GM18519 (cell line): ENCODE data around the gene LARP6.
"Not testable (repeated sequence)": the region's sequence is repeated elsewhere in the genome, so short reads cannot be mapped to it uniquely, and the experiment has no call there.

ENCODE experiments used
- ATAC-seq: cut with Tn5 transposase; IDR thresholded peaks from one replicate; pipeline ENCODE4 v1.9.1; 2021; ENCODE audit warnings: mild to moderate bottlenecking, moderate library complexity; ENCODE audit not compliant: unreplicated experiment, low FRiP score

LARP6 gene

DNA sequence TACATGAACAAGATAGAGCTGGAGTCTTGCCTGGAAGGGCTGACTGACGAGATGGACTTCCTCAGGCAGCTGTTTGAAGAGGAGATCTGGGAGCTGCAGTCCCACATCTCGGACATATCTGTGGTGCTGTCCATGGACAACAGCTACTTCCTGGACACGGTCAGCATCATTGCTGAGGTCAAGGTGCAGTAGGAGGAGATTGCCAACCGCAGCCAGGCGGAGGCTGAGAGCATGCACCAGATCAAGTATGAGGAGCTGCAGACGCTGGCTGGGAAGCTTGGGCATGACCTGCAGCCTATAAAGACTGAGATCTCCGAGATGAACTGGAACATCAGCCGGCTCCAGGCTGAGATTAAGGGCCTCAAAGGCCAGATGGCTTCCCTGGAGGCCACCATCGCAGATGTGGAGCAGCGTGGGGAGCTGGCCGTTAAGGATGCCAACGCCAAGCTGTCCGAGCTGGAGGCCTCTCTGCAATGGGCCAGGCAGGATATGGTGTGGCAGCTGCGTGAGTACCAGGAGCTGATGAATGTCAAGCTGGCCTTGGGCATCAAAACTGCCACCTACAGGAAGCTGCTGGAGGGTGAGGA lies 5.5 kb upstream of the LARP6 start:
- no peak for ATAC-seq

DNA sequence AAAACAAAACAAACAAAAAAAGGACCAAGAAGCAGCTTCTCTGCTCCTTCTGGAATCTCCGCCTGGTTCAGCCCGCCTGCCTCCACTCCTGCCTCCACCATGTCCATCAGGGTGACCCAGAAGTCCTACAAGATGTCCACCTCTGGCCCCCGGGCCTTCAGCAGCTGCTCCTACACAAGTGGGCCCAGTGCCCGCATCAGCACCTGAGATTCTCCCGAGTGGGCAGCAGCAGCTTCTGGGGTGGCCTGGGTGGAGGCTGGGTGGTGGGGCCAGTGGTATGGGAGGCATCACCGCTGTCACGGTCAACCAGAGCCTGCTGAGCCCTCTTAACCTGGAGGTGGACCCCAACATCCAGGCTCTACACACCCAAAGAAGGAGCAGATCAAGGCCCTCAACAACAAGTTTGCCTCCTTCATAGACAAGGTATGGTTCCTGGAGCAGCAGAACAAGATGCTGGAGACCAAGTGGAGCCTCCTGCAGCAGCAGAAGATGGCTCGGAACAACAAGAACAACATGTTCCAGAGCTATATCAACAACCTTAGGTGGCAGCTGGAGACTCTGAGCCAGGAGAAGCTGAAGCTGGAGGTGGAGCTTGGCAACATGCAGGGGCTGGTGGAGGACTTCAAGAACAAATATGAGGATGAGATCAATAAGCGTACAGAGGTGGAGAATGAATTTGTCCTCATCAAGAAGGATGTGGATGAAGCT lies 4.8 kb upstream of the LARP6 start:
- ATAC-seq = not testable (repeated sequence)

DNA sequence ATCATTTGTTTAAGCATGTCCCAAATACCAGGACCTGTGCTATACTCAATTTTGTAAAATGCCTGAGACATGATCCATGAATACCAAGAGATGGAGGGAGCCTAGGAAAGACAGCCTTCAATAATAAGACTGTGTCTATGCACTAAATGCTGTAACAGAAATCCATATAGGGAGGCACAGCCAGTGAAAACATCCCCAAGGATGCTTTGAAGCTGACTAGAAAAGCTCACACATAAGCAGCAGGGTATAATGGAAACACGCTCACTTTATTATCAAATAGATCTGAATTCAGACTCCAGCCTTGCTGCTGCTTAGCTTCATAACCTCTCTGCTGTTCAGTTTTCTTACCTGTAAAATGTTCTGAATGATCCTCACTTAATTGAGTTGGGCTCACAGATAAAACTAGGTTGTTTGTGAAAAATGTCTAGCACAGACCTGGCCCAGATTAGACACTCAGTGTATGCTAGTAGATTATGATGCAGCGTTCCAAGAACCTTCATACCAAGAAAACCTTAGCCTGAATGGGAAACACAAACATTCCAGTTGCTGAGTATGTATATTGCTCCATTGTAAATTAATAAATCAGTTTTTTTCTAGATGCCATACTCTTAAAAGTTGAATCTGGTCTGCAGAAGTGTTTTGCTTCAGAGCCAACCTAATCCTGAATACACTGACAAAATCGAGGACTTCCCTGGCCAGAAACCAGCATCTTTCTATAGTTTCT lies 3.8 kb upstream of the LARP6 start:
- no peak for ATAC-seq

DNA sequence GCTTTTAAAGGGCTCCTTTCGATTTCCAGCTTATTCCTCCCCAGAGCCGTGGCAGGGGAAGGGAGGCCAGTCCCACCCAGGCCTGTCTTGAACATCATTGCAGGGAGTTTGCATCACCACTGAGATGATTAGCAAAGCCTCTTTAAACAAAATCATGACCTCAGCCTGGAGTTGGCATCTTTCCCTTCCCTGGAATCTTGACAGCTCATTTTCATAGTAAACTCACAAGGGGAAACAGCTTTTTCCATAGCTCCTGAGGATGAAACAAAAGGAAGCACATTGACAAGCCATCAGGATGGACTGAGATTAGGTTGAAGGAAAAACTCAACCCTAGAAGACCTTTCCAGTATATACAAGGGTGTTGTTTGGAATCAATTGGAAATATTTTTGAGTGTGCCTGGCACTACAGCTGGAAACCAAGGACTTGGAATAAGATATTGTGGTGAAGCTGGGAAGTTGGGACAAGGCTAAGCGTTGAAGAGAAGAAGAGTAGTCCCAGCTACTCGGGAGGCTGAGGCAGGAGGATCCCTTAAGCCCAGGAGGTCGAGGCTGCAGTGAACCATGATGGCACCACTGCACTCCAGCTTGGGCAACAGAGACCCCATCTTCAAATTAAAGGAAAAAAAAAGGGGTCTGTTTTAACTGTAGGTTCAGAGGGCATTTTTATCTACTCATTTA lies 3.1 kb upstream of the LARP6 start:
- no peak for ATAC-seq

DNA sequence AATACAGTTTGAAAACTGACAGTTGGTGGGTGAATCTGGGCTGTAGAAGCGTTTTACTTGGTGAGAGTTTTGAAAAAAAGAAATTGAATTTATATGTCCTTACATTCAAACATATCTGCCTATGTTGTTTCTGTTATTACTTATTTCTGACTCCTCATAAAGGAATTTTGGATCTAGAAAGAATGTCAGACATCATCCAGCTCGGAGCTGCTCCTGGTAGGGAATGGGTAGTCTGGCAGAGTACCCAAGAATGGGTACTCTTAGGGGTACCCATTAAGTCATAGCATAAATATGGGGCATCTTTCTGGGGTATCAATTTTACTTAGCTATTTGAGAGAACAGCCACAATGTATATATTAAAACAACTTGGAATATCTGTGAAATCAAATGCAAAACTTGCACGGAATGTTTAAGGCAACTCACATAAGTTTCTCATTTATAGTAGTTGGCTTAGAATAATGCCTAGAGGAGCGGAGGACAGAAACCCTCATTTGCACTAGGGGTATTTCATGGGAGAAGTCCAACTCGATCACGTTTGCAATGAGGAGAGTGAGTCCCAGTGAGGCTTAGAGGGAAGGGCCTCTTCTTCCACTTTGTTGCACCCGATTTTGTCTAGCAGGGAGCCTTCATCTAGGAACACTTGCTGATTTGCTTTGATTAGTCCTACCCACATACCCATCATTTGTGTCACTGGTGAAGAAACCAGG lies 2.4 kb upstream of the LARP6 start:
- no peak for ATAC-seq

DNA sequence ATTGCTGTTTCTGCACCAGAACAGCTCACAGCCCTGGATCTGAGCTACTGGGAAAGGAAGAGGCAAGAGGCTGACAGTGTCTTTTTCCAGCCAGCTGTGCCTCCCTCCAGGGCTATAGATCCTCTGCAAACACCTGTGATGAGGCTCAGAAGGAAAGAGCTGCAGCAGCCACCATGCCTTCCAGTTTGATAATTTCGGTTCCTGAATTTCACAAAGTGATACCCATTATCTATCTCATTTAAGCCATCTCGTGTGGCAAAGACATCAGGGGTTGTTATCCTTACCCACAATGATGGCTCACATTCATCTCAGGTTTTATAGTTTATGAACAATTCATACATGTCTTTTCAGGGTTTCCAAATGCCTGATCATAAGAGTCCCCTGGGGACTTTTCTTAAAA lies 1.8 kb upstream of the LARP6 start:
- ATAC-seq = no peak

DNA sequence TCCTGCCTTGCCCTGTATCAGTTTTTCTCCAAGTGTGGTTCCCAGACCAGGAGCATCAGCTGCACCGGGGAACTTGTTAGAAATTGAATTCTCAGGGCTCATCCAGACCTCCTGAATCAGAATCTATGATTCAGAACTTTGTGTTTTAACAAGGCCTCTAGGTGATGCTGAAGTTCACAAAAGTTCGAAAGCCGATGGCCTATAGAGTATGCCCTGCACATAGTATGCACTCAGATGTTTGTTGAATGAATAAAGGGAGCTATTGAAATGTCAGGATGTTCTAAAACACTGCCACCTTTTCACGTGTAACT lies 664 bp upstream of the LARP6 start:
- ATAC-seq = no peak

DNA sequence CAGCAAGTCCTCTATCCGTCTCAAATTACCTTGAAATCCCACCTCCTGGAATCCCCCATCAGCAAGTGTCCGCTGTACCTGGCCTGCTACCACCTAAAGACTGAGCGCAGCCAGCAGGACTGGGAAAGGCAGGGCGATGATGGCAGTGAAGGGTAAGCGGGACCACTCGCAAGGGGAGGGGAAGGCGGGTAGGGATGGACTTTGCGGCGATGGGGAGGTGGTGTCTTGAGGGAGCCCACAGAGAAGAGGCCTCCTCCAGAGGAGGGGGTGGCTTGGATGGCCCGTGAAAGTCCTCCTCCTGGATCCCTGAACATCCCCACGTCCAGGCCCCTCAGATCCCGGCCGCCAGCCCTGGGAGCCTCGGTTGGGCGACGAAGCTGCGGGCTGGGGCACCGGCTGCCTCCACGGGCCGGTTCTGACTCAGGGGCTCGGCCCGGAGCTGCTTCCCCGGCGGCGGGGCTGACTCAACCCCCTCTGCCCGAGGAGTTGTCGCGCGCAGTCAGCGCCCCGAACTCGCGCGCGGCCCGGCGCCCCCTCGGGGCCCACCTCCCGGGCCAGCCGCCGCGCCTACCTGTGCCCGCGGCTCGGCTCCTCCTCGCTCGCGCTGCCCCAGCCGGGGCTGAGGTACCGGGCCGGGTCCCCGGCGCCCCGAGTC lies 512 bp downstream of the LARP6 start:
- no peak for ATAC-seq

DNA sequence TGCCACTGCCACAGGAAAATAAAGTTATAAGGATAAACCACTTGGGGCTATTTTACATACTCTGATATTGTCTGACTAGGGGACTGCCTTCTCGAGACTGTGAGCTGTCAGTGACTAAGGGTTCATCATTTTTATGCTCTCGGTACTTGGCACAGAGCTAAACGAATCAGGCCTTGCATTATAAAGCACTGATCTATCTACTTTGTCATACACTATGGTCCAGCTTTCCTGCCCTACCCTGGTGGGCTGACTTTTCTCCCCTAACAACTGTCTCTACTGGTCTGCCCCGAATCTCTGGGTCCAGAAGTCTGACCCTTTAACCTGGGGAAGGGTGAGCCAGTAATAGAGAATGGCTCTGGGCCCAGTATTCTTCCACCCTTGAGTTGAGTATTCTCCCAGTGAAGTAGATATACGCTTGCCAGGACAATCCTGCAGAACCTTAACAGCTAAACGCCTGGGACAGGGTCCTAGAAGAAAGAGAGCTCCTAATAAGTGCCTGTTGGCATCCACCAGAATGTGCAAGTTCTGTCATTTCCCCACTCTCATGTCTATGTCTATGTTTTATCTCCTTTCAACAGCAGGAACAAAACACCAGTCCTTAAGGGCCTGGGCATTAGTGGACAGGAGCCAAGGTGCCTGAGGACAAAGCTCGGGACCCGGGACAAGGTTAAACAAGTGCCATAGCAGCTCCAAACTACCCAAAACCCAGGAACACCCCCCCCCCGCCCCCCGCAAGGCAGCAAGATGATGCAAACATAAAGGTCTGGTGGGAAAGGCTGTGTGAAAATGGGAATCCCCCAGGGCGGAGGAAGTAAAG lies 1.2 kb downstream of the LARP6 start:
- no peak for ATAC-seq

DNA sequence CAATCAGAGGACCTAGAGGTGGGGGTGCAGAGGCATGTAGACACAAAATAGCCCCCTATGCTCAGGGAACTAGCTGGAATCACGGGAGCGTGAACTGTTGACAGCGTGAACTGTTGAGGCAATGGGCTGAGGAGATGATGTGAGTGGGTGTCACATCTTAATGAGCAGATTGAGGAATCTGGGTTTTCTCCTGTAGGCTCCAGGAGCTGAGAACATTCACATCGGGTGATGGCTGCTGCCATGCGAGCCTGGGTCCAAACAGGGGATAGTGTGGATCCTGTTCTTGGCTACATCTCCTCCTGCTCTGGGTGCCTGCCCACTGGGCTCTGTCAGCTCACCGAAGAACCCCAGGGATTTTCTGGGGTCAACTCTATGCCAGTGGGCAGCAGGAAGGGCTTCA lies 2.1 kb downstream of the LARP6 start:
- ATAC-seq = no peak

DNA sequence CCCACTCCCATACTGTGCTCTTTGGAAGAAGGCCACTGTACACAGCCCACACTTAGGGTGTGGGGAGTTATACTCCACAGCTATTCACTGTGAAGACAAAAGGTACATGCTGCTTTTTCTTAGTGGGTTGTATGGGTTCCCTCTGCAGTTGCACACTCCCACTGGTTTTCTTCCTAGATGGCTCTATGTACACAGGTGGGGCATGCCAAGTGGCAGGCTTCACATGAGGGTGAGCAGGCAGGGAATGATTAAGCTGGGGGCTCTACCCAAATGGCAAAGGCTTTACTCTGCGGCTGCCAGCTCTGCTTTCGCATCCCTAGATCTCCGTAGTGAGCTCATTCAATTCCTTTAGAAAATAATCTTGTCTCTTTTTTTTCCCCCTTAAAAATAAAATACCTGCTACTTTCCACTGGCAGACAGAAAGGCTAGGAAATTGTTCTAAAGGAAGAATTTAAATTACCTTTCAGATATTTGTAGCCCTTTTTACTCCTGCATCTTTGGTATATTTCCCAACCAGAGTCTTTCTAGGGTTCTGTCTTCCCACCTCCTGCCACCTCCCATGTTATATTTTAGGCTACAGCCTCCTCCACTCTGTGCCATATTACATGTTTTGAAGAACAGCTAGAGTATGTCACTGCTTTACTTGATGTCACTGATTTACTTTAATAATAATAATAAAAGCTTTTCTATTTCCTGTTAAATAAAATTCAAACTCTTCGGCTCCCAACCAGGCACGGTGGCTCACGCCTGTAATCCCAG lies 8.2 kb downstream of the LARP6 start:
- ATAC-seq = no peak

DNA sequence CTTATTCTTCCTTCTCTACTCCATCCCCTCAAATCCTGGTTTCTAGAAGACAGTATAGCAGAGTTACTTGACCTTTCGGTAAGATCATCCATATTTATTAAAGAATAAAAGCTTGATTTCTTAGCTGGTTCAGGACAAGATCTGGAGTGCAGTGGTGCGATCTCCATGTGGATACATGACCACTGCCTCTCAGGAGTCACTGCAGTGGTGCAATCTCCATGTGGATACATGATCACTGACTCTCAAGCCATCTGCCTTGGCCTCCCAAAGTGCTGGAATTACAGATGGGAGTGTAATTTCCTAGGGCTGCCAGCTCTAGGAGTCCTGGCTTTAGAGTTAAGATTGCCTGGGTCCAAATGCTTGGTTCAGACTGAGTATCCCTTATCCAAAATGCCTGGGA lies 16.5 kb downstream of the LARP6 start:
- ATAC-seq = no peak

DNA sequence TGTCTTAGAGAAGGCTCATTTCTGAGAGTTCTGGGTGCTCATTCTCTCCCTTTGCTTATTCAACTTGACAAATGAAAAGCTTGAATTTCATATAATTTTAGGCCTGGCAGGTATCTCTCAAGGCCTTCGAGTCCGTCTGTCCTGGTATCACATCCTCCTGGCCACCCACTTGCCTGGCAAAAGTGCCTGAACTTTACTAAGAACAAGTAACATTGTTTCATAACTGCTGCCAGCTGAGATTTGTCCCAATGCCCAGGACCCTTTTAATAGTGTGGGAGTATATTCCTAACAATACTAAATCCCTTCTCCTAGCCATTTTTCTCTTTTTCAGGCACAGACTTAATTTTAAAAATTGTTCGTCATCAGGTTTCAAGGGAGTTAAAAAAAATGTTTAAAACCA lies 18.1 kb downstream of the LARP6 start:
- no peak for ATAC-seq

DNA sequence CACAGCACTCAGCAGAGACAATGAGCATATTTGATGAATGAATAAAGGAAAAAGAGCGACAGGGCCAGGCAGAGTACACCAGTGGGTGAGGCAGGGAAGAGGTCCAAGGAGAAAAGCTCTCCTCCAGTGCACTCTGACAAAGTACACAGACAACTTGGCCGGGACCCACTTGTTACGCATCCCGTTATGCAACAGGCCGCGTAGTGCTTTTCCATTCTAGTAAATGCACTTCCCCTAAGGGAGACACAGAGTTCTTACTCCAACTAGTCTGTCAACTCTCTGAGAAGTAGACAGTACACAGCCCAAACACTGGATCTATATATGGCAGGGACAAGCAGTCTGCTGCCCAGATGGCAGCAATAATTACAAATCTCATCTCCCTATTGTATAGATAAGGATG lies 18.5 kb downstream of the LARP6 start:
- ATAC-seq = no peak

DNA sequence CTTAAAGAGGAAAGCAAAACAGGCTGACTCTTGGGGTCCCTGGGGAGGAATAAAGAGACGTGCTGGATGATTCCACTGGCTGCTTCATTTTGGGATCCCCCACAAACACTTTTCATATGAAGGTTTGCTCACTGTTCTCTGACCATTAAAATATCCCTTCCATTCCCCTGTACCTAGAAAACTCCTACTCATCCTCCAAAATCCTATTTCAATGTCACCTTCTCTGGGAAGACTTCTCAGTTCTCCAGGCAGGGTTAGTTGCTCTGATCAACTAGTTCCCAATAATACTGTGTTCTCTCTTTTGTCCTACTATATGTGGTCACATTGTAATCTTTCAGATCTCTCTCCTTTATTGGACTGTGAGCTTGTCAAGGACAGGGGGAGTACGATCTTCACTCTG lies 19.0 kb downstream of the LARP6 start:
- no peak for ATAC-seq

DNA sequence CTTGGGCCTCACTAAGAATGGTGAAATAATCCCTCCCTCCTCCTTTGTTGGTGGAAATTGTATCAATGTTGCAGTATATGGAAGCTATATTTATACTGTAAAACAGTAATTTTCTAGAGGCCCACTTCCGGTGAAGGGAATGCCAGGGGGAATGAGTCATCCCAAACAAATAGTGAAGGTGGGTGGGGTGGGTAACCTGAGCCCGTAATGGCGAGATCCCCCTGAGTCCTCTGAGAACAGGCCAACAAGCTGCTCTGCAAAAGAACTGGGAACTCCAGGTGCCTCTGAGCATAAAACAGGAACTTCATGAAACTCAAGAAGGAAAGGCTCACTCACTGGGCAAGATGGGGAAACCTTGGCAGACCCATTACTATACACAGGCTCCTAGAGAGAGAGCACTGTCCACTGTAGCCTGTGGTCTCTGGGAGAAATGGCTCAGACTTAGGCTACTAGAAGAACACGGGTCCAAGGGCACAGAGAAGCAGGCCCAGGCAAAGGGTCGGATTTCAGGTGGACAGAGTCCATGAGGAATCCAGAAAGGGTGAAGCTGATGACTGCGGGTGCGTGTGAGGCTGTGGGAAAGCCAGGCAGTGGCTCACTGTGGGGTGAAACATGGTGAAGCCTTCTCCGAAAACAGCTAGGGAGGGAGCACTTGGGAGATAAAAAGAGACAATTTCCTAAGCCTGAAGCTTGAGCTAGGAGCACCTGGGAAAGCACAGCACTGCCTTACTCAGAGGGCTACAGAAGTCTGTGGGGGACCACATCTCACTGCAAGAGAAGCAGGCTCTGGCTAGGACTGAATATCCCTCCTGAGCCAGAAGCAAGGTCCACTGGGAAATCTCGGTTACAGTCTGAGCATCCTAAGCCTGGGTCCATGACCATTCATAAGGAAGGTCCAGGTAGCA lies 19.8 kb downstream of the LARP6 start:
- no peak for ATAC-seq

DNA sequence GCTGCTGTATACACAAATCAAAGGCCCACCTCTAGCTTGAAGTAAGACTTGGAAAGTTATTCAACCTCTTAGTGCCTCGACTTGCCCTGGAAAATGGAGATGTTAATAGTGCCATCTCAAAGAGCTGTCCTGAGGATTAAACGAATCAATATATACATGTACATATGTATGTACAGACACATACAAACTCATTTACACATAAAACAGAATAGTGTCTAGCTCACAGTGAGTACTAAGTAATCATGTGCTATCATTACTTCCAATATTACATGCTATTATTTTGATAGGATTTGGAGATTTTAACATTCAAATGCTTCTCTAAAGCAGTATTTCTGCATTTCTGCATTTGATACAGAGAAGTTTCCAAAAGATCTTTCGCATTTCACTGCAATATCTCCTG lies 20.5 kb downstream of the LARP6 start:
- ATAC-seq = no peak

DNA sequence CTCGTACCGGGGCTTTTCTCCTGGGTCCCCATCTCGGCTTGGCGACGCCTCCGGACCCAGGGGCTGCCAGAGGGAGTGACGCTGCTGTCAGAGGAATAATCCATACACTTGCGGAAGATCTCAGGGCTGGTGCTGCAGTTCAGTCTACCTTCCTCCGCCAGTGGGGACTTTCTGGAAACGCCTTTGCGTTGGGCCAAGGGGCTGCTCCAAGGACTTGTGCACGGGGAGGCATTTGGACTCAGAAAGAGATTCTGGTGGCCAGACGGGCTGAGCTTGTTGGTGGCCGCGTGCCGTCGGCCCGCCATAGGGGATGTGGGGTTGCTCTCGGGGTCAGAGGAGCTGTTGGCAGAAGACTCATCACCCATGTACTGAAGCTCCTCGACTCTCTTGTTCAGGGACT lies 21.8 kb downstream of the LARP6 start:
- no peak for ATAC-seq
